Measurements from ENCODE around the gene CXXC5.

DNA sequence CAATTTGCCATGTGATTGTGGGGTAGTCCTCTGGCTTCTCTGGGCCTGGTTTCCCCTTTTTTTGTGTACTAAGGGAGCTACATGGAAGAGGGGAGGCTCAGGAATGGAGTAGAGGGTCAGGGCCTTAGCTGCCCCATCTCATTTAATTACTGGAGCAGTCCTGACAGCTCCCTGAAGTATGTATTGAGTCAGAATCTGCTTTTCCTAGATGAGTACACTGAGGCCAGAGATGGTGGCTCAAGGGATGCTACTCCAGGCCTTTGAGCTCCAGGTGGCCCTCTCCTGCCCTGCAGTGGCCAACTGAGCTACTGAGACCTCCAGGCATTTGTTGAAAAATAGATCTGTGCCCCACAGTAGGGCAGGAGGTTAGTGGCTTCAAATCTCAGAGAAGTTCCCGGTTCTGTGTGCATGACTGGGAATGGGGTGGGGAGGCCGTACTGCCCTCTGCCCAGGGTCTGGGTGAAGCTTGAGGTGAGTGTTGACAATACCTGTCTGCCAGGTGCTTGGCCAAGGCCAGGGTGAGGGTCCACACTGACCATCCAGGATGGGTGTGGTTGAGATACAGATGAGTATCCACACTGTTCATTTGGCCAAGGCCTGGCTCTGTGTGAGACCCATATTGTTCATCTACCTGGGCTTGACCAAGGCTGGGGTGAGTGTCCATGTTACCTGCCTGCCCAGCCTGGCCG, 45.7 kb downstream of the CXXC5 start:
- TF ChIP-seq, protein P1, sequence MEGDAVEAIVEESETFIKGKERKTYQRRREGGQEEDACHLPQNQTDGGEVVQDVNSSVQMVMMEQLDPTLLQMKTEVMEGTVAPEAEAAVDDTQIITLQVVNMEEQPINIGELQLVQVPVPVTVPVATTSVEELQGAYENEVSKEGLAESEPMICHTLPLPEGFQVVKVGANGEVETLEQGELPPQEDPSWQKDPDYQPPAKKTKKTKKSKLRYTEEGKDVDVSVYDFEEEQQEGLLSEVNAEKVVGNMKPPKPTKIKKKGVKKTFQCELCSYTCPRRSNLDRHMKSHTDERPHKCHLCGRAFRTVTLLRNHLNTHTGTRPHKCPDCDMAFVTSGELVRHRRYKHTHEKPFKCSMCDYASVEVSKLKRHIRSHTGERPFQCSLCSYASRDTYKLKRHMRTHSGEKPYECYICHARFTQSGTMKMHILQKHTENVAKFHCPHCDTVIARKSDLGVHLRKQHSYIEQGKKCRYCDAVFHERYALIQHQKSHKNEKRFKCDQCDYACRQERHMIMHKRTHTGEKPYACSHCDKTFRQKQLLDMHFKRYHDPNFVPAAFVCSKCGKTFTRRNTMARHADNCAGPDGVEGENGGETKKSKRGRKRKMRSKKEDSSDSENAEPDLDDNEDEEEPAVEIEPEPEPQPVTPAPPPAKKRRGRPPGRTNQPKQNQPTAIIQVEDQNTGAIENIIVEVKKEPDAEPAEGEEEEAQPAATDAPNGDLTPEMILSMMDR (IDR thresholded peaks at IDR 0.05; ENCODE audit: poor library complexity, severe bottlenecking), result no peak
- TF ChIP-seq POLR2AphosphoS5 (IDR thresholded peaks at IDR 0.05) (no peak), EZH2 (IDR thresholded peaks at IDR 0.05; ENCODE audit: borderline replicate concordance, insufficient read depth, low read length, poor library complexity, severe bottlenecking) (no peak), TAF1 (IDR thresholded peaks at IDR 0.05; ENCODE audit: low read depth) (no peak), EP300 (conservative IDR thresholded peaks at IDR 0.05; ENCODE audit: poor library complexity, severe bottlenecking) (no peak), RAD21 (conservative IDR thresholded peaks at IDR 0.05) (no peak), MXI1 (conservative IDR thresholded peaks at IDR 0.05; ENCODE audit: poor library complexity, severe bottlenecking) (no peak)
- TF ChIP-seq, protein P2, sequence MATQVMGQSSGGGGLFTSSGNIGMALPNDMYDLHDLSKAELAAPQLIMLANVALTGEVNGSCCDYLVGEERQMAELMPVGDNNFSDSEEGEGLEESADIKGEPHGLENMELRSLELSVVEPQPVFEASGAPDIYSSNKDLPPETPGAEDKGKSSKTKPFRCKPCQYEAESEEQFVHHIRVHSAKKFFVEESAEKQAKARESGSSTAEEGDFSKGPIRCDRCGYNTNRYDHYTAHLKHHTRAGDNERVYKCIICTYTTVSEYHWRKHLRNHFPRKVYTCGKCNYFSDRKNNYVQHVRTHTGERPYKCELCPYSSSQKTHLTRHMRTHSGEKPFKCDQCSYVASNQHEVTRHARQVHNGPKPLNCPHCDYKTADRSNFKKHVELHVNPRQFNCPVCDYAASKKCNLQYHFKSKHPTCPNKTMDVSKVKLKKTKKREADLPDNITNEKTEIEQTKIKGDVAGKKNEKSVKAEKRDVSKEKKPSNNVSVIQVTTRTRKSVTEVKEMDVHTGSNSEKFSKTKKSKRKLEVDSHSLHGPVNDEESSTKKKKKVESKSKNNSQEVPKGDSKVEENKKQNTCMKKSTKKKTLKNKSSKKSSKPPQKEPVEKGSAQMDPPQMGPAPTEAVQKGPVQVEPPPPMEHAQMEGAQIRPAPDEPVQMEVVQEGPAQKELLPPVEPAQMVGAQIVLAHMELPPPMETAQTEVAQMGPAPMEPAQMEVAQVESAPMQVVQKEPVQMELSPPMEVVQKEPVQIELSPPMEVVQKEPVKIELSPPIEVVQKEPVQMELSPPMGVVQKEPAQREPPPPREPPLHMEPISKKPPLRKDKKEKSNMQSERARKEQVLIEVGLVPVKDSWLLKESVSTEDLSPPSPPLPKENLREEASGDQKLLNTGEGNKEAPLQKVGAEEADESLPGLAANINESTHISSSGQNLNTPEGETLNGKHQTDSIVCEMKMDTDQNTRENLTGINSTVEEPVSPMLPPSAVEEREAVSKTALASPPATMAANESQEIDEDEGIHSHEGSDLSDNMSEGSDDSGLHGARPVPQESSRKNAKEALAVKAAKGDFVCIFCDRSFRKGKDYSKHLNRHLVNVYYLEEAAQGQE (IDR thresholded peaks at IDR 0.05; ENCODE audit: borderline replicate concordance), result no peak

All from neural cell (in vitro differentiated cells).